Muscle of back (tissue), 11 donors: ENCODE results near the gene STRIP1. TPM values are rescaled to one million over a fixed set of nuclear protein-coding genes. Genes with fewer than 3 reads are reported as not detected.
A peak's percentile ranks its signal among the peaks of the same experiment; 100 is the strongest.
"Not testable (repeated sequence)": the region's sequence is repeated elsewhere in the genome, so short reads cannot be mapped to it uniquely, and the experiment has no call there.

ENCODE experiments used
- DNase-seq, 3 donors: peaks; one replicate each; pipeline versions ENCODE4 v3.0.0 to v3.0.0-alpha.2; 2013
- polyA plus RNA-seq, 10 donors: library from polyadenylated mRNA; unstranded; fragments of 120-200 nt; gene quantifications; one replicate each; pipeline ENCODE4 v1.2.1, GENCODE V29; 2013; ENCODE audit not compliant: insufficient read length in 10 of 10

Gene STRIP1
- polyA plus RNA-seq, 10 donors: 25.7 to 37.1 (median 29.8) TPM

- peak in 1 of 3 donors; percentile 78 for DNase-seq
Observed at GRCh38 chr1:110068646-110069403, 34.4 kb downstream of the STRIP1 start.

- DNase-seq: peak in 1 of 3 donors; percentile 48
Observed at GRCh38 chr1:110069404-110070281, 35.2 kb downstream of the STRIP1 start.

- DNase-seq: no peak
Observed at GRCh38 chr1:110070282-110070669, 35.9 kb downstream of the STRIP1 start.

- DNase-seq: no peak
Observed at GRCh38 chr1:110070671-110071242, 36.3 kb downstream of the STRIP1 start, which contains the start of gene ALX3. TSS of gene ALX3 (minus strand) at chr1:110070672. CDS start at chr1:110070612, 60 bp downstream.

GRCh38 chr1:110074166-110074565 is 39.7 kb downstream of the STRIP1 start:
- no peak for DNase-seq

GRCh38 chr1:110076789-110077500 is 42.5 kb downstream of the STRIP1 start:
- no peak for DNase-seq

GRCh38 chr1:110079995-110080394 is 45.6 kb downstream of the STRIP1 start:
- DNase-seq: not testable (repeated sequence)

GRCh38 chr1:110081061-110081460 is 46.6 kb downstream of the STRIP1 start:
- no peak for DNase-seq

GRCh38 chr1:110082477-110082876 is 48.1 kb downstream of the STRIP1 start:
- no peak for DNase-seq

- peak in 1 of 3 donors; percentile 43 for DNase-seq
Observed at GRCh38 chr1:110083061-110083865, 48.8 kb downstream of the STRIP1 start.

- DNase-seq: peak in 1 of 3 donors; percentile 61
Observed at GRCh38 chr1:110083866-110084226, 49.4 kb downstream of the STRIP1 start.

GRCh38 chr1:110084227-110085078 is 50.0 kb downstream of the STRIP1 start:
- peak in 2 of 3 donors; percentile 43 to 81 for DNase-seq

GRCh38 chr1:110085671-110086070 is 51.2 kb downstream of the STRIP1 start:
- DNase-seq: no peak

GRCh38 chr1:110086961-110087360 is 52.5 kb downstream of the STRIP1 start:
- DNase-seq: no peak

GRCh38 chr1:110087812-110088738 is 53.7 kb downstream of the STRIP1 start:
- DNase-seq: peak in 1 of 3 donors; percentile 61

- DNase-seq: no peak
Observed at GRCh38 chr1:110088739-110089316, 54.4 kb downstream of the STRIP1 start.

GRCh38 chr1:110089561-110090275 is 55.3 kb downstream of the STRIP1 start:
- DNase-seq: no peak

GRCh38 chr1:110091381-110091780 is 57.0 kb downstream of the STRIP1 start:
- DNase-seq: no peak
